Measurements from ENCODE around the gene OSBPL2. TPM values are rescaled to one million over a fixed set of nuclear protein-coding genes. Genes with fewer than 3 reads are reported as not detected.

Gene OSBPL2
- total RNA-seq, 1 experiment from 2014 or later: 41.4 TPM

DNA sequence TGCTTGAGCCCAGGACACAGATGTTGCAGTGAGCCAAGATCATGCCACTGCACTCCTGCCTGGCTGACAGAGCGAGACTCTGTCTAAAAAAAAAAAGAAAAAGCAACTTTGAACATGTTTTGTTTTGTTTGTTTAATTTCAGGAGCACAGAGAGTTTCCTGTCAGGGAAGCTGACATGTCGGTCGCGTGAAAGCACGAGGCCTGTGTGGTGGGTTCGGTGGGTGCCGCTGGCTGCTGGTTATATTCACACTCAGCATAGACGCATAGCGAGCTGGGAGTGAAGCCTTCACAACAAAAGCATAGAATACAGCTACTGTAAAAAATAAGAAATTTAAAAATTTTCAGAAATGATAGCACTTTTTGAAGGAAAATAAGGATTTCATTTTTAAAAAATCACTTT, 41.0 kb upstream of the OSBPL2 start:
- CTCF ChIA-PET: no interaction called here
- Histone ChIP-seq H3K4me3 (ENCODE audit: low read depth in 2 of 2, low read length in 2 of 2) (no peak overlapping the region), H3K27me3 (ENCODE audit: control insufficient read depth, insufficient read depth, low read length) (no peaks in the 10 kb centered on the region), H3K36me3 (ENCODE audit: control insufficient read depth, insufficient read depth, low read length) (peaks cover 10% of the 10 kb centered on the region), H3K9me3 (ENCODE audit: control insufficient read depth, insufficient read depth, low read depth, low read length) (no peaks in the 10 kb centered on the region), H3K4me1 (ENCODE audit: control insufficient read depth, insufficient read depth, low read length) (no peaks in the 10 kb centered on the region), H3K27ac (ENCODE audit: low read length) (no peak overlapping the region)
- TF ChIP-seq, protein P1, sequence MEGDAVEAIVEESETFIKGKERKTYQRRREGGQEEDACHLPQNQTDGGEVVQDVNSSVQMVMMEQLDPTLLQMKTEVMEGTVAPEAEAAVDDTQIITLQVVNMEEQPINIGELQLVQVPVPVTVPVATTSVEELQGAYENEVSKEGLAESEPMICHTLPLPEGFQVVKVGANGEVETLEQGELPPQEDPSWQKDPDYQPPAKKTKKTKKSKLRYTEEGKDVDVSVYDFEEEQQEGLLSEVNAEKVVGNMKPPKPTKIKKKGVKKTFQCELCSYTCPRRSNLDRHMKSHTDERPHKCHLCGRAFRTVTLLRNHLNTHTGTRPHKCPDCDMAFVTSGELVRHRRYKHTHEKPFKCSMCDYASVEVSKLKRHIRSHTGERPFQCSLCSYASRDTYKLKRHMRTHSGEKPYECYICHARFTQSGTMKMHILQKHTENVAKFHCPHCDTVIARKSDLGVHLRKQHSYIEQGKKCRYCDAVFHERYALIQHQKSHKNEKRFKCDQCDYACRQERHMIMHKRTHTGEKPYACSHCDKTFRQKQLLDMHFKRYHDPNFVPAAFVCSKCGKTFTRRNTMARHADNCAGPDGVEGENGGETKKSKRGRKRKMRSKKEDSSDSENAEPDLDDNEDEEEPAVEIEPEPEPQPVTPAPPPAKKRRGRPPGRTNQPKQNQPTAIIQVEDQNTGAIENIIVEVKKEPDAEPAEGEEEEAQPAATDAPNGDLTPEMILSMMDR (IDR thresholded peaks at IDR 0.05): no peak
- TF ChIP-seq SIN3A (IDR thresholded peaks at IDR 0.05; ENCODE audit: borderline replicate concordance, insufficient read depth, low read depth, low read length) (no peak), POLR2AphosphoS5 (IDR thresholded peaks at IDR 0.05; ENCODE audit: low read depth, low read length) (no peak), TCF7L2 (IDR thresholded peaks at IDR 0.05; ENCODE audit: low read depth, low read length) (no peak)
- TF ChIP-seq, protein P2, sequence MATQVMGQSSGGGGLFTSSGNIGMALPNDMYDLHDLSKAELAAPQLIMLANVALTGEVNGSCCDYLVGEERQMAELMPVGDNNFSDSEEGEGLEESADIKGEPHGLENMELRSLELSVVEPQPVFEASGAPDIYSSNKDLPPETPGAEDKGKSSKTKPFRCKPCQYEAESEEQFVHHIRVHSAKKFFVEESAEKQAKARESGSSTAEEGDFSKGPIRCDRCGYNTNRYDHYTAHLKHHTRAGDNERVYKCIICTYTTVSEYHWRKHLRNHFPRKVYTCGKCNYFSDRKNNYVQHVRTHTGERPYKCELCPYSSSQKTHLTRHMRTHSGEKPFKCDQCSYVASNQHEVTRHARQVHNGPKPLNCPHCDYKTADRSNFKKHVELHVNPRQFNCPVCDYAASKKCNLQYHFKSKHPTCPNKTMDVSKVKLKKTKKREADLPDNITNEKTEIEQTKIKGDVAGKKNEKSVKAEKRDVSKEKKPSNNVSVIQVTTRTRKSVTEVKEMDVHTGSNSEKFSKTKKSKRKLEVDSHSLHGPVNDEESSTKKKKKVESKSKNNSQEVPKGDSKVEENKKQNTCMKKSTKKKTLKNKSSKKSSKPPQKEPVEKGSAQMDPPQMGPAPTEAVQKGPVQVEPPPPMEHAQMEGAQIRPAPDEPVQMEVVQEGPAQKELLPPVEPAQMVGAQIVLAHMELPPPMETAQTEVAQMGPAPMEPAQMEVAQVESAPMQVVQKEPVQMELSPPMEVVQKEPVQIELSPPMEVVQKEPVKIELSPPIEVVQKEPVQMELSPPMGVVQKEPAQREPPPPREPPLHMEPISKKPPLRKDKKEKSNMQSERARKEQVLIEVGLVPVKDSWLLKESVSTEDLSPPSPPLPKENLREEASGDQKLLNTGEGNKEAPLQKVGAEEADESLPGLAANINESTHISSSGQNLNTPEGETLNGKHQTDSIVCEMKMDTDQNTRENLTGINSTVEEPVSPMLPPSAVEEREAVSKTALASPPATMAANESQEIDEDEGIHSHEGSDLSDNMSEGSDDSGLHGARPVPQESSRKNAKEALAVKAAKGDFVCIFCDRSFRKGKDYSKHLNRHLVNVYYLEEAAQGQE (IDR thresholded peaks at IDR 0.05; ENCODE audit: insufficient read depth in 1 of 2, low read depth in 2 of 2, low read length in 1 of 2): no peak
- BruUV-seq (replicated peaks): no TSS peak
- DNase-seq (ENCODE audit: low read depth, low spot score): no peak
- ATAC-seq: no peak
- in situ Hi-C loops (cut with HindIII; ENCODE audit: low pct_unique_long_range_greater_than_20kb, low sequenced_read_pairs) (no loop called here), intact Hi-C loops (cut with micrococcal nuclease; ENCODE audit: unreplicated experiment) (no loop called here)
- POLR2A ChIA-PET: no interaction called here

DNA sequence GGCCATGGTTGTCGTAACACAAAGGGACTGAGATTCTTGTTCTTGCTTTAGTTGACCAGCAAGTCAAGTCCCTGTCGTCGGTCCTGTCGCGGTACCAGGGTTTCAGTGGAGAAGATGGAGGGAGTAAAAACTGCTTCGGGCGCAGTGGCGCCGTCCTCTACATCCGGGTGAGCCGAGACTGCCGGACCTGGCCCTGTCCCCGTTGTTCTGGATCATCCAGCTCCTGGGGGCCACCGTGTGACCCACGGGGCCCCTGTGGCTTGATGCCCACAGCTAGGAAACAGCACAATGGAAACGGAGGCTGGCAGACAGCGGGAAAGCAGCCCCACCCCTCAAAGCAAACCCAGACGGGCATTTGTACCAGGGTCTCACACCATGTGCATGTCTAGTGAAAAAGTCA, 40.5 kb upstream of the OSBPL2 start:
- DNase-seq (ENCODE audit: low read depth, low spot score): no peak
- H3K4me1 ChIP-seq (ENCODE audit: control insufficient read depth, insufficient read depth, low read length): no peaks in the 10 kb centered on the region
- POLR2A ChIA-PET: no interaction called here

More for the DNA sequence above, 40.5 kb upstream of the OSBPL2 start:
- ATAC-seq: no peak
- H3K36me3 ChIP-seq (ENCODE audit: control insufficient read depth, insufficient read depth, low read length): peaks cover 10% of the 10 kb centered on the region
- no peaks in the 10 kb centered on the region for H3K27me3 ChIP-seq (ENCODE audit: control insufficient read depth, insufficient read depth, low read length)
- no peaks in the 10 kb centered on the region for H3K9me3 ChIP-seq (ENCODE audit: control insufficient read depth, insufficient read depth, low read depth, low read length)
- H3K27ac ChIP-seq (ENCODE audit: low read length): no peak overlapping the region
- in situ Hi-C loops (cut with HindIII; ENCODE audit: low pct_unique_long_range_greater_than_20kb, low sequenced_read_pairs) (no loop called here), intact Hi-C loops (cut with micrococcal nuclease; ENCODE audit: unreplicated experiment) (no loop called here)
- TF ChIP-seq TCF7L2 (IDR thresholded peaks at IDR 0.05; ENCODE audit: low read depth, low read length) (no peak), POLR2AphosphoS5 (IDR thresholded peaks at IDR 0.05; ENCODE audit: low read depth, low read length) (no peak), SIN3A (IDR thresholded peaks at IDR 0.05; ENCODE audit: borderline replicate concordance, insufficient read depth, low read depth, low read length) (no peak)
- TF ChIP-seq, protein P2 (IDR thresholded peaks at IDR 0.05; ENCODE audit: insufficient read depth in 1 of 2, low read depth in 2 of 2, low read length in 1 of 2): no peak
- TF ChIP-seq, protein P1 (IDR thresholded peaks at IDR 0.05): no peak
- BruUV-seq (replicated peaks): no TSS peak
- H3K4me3 ChIP-seq (ENCODE audit: low read depth in 2 of 2, low read length in 2 of 2): no peak overlapping the region
- CTCF ChIA-PET: no interaction called here
